Measurements from ENCODE around the gene CRYGN. TPM values are rescaled to one million over a fixed set of nuclear protein-coding genes. Genes with fewer than 3 reads are reported as not detected.

The CRYGN gene
- total RNA-seq, 1 donor from 2014 or later = 0.16 TPM

GRCh38 chr7:151405056-151405455 lies 34.9 kb downstream of the CRYGN start:
- H3K27me3 Mint-ChIP-seq (ENCODE audit: low read depth) = peaks cover 3% of the 10 kb centered on the region
- H3K9me3 Mint-ChIP-seq = no peaks in the 10 kb centered on the region
- no peak overlapping the region for H3K27ac Mint-ChIP-seq (ENCODE audit: unreplicated experiment)
- peaks cover 37% of the 10 kb centered on the region for H3K4me1 Mint-ChIP-seq
- TF ChIP-seq, protein P1, sequence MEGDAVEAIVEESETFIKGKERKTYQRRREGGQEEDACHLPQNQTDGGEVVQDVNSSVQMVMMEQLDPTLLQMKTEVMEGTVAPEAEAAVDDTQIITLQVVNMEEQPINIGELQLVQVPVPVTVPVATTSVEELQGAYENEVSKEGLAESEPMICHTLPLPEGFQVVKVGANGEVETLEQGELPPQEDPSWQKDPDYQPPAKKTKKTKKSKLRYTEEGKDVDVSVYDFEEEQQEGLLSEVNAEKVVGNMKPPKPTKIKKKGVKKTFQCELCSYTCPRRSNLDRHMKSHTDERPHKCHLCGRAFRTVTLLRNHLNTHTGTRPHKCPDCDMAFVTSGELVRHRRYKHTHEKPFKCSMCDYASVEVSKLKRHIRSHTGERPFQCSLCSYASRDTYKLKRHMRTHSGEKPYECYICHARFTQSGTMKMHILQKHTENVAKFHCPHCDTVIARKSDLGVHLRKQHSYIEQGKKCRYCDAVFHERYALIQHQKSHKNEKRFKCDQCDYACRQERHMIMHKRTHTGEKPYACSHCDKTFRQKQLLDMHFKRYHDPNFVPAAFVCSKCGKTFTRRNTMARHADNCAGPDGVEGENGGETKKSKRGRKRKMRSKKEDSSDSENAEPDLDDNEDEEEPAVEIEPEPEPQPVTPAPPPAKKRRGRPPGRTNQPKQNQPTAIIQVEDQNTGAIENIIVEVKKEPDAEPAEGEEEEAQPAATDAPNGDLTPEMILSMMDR (conservative IDR thresholded peaks at IDR 0.05) = no peak
- H3K36me3 Mint-ChIP-seq (ENCODE audit: low read depth) = peaks cover 2% of the 10 kb centered on the region
- H3K4me3 Mint-ChIP-seq = no peak overlapping the region
- DNase-seq (ENCODE audit: low read depth, low spot score) = no peak

- Mint-ChIP-seq H3K36me3 (ENCODE audit: low read depth) (peaks cover 2% of the 10 kb centered on the region), H3K9me3 (no peaks in the 10 kb centered on the region), H3K4me1 (peaks cover 37% of the 10 kb centered on the region), H3K27ac (ENCODE audit: unreplicated experiment) (no peak overlapping the region), H3K4me3 (no peak overlapping the region), H3K27me3 (ENCODE audit: low read depth) (peaks cover 3% of the 10 kb centered on the region)
- TF ChIP-seq, protein P1 (conservative IDR thresholded peaks at IDR 0.05) = no peak
- no peak for DNase-seq (ENCODE audit: low read depth, low spot score)
These were observed 35.5 kb downstream of the CRYGN start for GRCh38 chr7:151404216-151405011.

- TF ChIP-seq, protein P1 (conservative IDR thresholded peaks at IDR 0.05) = no peak
- Mint-ChIP-seq H3K27me3 (ENCODE audit: low read depth) (peaks cover 2% of the 10 kb centered on the region), H3K4me1 (peaks cover 34% of the 10 kb centered on the region), H3K9me3 (no peaks in the 10 kb centered on the region), H3K36me3 (ENCODE audit: low read depth) (peaks cover 2% of the 10 kb centered on the region), H3K4me3 (peak overlapping the region; percentile 33), H3K27ac (ENCODE audit: unreplicated experiment) (no peak overlapping the region)
- no peak for DNase-seq (ENCODE audit: low read depth, low spot score)
These were observed 36.2 kb downstream of the CRYGN start for GRCh38 chr7:151403764-151404163.

DNA sequence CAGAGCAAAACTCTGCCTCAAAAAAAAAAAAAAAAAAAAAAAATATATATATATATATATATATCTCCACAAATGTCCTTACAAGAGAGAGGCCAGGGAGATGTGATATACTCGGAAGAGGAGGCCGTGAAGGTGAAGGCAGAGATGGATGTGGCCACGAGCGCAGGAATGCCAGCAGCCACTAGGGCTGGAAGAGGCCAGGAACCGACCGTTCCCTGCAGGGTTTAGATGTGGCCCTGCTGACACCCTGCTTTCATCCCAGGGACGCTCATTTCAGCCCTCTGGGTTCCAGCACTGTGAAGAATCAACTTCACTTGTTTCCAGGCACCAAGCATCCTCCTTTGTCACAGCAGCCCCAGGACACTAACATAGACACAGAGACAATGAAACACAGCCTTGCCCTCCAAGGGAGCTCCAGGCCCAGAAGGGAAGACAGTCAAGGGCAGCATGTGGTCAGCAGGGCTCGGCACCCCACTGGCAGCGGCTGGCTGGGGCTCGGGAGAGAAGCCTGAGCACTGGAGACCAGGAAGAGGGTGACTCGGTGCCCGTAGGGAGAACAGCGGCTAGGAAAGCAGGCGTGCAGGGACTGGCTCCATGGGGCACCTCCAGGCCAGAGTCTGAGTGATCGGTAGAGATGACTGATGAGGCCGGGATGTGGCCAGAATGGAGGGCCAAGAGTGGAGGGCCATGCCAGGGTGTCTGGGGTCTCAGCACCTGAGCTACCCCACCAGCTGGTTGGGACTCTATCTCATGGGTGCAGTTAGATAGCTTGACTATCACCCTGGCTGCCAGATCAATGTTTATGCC lies 37.7 kb downstream of the CRYGN start:
- Mint-ChIP-seq H3K9me3 (peaks cover 5% of the 10 kb centered on the region), H3K27me3 (ENCODE audit: low read depth) (no peaks in the 10 kb centered on the region), H3K36me3 (ENCODE audit: low read depth) (peaks cover 10% of the 10 kb centered on the region), H3K4me1 (peaks cover 29% of the 10 kb centered on the region), H3K27ac (ENCODE audit: unreplicated experiment) (no peak overlapping the region), H3K4me3 (peak overlapping the region; percentile 41)
- TF ChIP-seq, protein P1 (conservative IDR thresholded peaks at IDR 0.05) = no peak
- DNase-seq (ENCODE audit: low read depth, low spot score) = no peak

- H3K27ac Mint-ChIP-seq (ENCODE audit: unreplicated experiment) = peak overlapping the region; percentile 71
- H3K27me3 Mint-ChIP-seq (ENCODE audit: low read depth) = no peaks in the 10 kb centered on the region
- H3K36me3 Mint-ChIP-seq (ENCODE audit: low read depth) = peaks cover 13% of the 10 kb centered on the region
- H3K4me3 Mint-ChIP-seq = no peak overlapping the region
- H3K9me3 Mint-ChIP-seq = peaks cover 5% of the 10 kb centered on the region
- peaks cover 21% of the 10 kb centered on the region for H3K4me1 Mint-ChIP-seq
- DNase-seq (ENCODE audit: low read depth, low spot score) = no peak
- TF ChIP-seq, protein P1 (conservative IDR thresholded peaks at IDR 0.05) = no peak
These were observed 39.2 kb downstream of the CRYGN start for GRCh38 chr7:151400626-151401315.

All from neural crest cell (in vitro differentiated cells).